DLD1 (cell line): ENCODE data around the gene RAPGEF4.
"Not testable (repeated sequence)": the region's sequence is repeated elsewhere in the genome, so short reads cannot be mapped to it uniquely, and the experiment has no call there.

Source experiments
- in situ Hi-C: cut with HindIII; loops from 2 replicates; pipeline ENCODE4 v1.10.0; 2017; ENCODE audit warnings: low sequenced_read_pairs

RAPGEF4 gene

DNA sequence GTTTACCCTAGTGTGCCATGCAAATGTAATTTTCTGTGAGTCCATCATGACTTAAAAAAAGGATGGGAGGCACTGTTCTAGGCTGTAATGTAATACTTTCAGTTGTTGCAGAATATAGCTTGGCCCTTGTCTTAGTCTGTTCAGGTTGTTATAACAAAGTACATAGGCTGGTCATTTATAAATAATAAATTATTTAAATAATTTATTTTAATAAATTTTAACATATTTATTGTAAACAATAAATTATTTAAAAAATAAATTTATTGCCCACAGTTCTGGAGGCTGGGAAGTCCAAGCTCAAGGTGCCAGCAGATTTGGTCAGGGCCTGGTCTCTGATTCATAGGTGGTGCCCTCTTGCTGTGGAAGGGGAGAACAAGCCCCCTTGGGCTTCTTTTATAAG is 35.2 kb downstream of the RAPGEF4 start:
- in situ Hi-C loops: no loop called here

DNA sequence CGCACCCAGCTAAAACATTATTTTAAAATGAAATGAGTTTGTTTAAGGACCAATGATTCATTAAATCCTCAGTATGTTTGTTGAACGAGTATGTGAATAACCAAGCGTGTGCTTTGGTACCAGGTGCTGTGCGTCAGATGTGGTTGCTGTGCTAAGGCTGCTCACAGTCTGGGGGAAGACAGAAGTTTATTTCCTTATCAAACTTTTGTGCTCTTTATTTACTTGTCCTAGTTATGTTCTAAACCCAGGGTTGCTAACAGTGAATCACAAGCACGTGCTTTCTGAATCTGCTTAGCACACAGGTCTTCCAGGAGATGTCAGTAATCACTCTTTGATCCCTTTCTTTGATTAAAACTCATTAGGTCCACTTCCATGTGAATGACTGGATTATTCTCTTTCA is 37.0 kb downstream of the RAPGEF4 start:
- in situ Hi-C loops: no loop called here

- in situ Hi-C loops: no loop called here
Measured at GRCh38 chr2:172774302-172774701, 38.7 kb downstream of the RAPGEF4 start.

GRCh38 chr2:172775319-172775718 is 39.7 kb downstream of the RAPGEF4 start:
- in situ Hi-C loops: no loop called here

DNA sequence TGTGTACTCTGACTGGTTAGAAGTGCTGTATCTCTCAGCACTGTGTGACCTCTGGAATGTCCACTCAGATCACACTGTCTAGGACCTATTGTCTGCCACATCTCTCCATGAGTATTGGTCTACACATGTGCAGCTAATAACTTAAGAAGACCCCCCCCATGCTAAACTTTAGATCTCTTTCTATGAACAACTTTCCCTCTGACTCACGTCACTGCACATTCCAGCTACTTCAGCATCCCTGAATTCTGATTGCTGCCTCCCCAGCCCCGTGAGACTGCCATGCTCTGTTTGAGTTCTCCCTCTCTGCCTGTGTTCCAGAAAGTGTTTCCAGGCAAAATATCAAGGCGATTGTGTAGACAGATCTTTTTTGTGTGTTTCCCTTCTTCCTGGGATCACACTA is 41.8 kb downstream of the RAPGEF4 start:
- in situ Hi-C loops: no loop called here

- in situ Hi-C loops: no loop called here
Measured at GRCh38 chr2:172782506-172783164, 47.0 kb downstream of the RAPGEF4 start.

- in situ Hi-C loops: no loop called here
Measured at GRCh38 chr2:172783165-172783898, 47.7 kb downstream of the RAPGEF4 start.

GRCh38 chr2:172788871-172789270 is 53.2 kb downstream of the RAPGEF4 start:
- in situ Hi-C loops: no loop called here

DNA sequence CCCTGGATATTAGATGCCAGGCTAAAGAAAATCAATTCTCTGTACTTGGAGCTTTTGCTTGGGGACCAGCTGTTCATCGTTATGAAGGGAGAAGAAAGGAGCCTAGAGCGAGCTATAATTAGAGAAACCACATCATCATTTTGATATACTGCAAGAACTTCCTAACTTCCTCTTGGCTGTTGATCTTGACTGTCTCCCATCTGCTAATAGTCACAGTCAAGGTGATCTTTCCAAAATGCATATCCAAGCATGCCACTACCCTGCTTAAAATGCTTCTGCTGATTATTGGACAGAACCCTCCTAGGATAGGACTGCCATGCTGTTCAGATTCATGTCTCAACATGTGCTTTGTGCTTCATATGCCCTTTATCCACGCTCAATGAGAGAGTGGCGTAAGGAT is 54.8 kb downstream of the RAPGEF4 start:
- in situ Hi-C loops: no loop called here

- in situ Hi-C loops: no loop called here
Measured at GRCh38 chr2:172791953-172792352, 56.3 kb downstream of the RAPGEF4 start.

DNA sequence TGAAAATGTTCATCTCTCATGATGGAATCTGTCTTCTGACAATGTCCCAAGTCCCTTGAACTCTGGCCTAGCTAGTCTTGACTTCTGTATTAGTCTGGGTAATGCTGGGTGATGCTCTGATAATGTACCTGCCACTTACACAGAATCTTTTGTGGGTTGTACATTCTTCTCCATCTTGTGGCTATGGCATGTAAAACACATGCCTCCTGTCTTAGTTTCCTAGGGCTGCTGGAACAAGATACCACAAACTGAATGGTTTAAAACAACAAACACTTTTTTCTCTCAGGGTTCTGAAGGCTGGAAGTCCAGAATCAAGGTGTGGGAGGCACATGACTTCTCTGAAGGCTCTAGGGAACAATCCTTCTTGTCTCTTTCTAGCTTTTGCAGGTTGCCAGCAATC is 57.1 kb downstream of the RAPGEF4 start:
- in situ Hi-C loops: no loop called here

GRCh38 chr2:172803308-172803707 is 67.7 kb downstream of the RAPGEF4 start:
- in situ Hi-C loops: not testable (repeated sequence)

DNA sequence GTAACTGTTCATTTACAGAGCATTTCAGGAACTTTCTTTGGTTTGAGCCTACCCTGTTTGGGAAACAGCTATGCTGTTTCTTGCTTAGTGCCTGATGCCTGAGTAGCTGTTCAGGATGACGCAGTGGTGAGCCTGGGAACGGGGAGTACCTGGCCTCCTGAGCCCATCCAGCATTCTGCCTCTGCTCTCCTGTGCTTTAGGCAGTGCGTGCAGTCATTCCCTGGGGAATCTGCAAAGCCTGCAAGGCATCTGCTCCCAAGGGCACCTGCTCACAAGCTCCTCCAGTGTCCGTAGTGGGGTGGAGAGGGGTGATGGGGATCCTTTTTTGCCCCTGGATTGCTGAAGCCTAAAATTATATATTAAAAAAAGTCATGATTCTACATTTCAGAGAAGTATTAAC is 68.8 kb downstream of the RAPGEF4 start:
- in situ Hi-C loops: no loop called here

GRCh38 chr2:172806493-172806892 is 70.8 kb downstream of the RAPGEF4 start:
- in situ Hi-C loops: no loop called here

- in situ Hi-C loops: no loop called here
Measured at GRCh38 chr2:172806996-172807395, 71.4 kb downstream of the RAPGEF4 start.

DNA sequence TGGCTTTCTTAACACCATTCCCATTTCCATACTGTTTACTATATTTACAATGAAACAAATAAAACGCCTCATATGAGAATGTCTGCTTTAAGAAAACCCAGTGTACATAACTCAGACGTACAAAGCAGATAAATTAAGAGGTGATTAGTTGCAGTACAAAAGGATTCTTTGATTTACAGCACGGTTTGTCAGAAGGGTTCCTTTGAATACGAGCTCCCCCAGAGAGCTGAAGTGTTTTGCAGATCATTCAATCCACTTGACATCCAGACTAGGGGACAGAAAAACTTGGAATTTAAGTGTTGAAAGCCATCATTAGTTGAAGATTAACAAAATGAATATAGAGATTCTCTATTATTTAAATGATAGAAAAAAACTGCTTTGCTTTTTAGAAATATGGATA is 72.5 kb downstream of the RAPGEF4 start:
- in situ Hi-C loops: no loop called here

GRCh38 chr2:172811027-172811426 is 75.4 kb downstream of the RAPGEF4 start:
- in situ Hi-C loops: no loop called here

DNA sequence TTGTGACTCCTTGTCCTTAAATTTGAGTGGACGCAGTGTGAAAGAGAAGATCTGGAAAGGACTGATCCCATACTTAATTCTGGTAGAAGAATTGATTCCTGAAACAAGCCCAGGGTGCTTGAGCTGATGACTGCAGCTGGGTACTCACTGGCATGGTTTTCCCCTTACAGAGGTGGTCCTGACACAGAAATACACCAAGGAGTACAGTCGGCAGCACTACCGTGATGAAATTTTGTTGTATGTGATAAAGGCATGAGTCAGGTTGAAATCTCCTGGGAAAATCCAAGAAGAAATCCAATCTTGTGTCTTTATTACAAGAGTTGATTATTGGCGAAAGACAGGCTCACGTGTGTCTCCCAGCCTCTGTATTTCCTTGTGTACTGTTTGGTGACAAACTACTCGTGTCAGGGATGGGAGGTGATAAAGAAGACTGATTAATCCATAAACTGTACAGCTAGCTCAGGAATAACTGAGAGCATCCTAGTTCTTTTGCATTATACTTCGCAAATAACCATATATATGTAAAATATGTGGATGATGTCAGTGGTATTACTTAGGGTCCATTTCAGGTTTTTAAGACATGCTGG is 76.6 kb downstream of the RAPGEF4 start:
- in situ Hi-C loops: no loop called here

DNA sequence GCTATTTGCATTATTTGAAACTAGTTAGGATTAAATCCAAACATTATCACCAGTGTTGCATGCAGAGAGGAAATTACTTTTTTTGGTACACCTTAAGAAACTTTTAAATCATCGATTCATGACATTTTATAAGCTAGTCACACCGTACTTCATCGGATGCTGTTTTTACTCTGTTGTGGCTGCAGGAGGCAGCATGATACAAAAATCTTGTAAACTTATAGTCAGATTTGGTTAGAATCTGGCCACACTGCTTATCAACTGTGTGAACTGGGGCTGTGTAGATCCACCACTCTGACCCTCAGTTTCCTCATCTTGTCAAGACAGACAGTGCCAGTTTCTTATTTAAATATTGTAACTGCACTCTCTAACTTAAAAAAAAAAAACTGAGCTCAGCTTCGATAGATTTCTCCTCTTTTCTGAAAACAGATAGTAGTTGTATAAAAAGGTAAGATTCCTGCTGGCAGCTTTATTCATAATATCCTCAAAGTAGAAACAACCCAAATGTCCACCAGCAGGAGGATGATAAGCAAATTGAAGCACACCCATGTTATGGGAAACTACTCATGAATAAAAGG is 77.8 kb downstream of the RAPGEF4 start:
- in situ Hi-C loops: no loop called here

DNA sequence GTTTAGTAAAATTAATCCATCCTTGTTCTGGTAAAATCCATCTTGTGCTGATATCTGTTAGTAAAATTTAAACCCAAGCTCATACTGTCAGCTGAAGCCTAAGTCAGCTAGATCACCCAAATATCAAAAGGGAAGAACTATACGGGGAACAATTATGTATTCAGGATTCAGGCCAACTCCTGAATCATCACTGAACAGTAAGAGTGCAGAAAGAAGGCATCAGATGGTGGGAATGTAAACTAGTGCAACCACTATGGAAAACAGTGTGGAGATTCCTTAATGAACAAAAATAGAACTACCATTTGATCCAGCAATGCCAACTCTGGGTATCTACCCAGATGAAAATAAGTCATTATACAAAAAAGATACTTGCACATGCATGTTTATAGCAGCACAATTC is 81.8 kb downstream of the RAPGEF4 start:
- in situ Hi-C loops: no loop called here

- in situ Hi-C loops: no loop called here
Measured at GRCh38 chr2:172819943-172820342, 84.3 kb downstream of the RAPGEF4 start.
